HG03469 (cell line): Measurements from ENCODE around the gene ATAD2B.
A peak's percentile ranks its signal among the peaks of the same experiment; 100 is the strongest.
"Not testable (repeated sequence)": the region's sequence is repeated elsewhere in the genome, so short reads cannot be mapped to it uniquely, and the experiment has no call there.

Experiments used
- ATAC-seq: cut with Tn5 transposase; IDR thresholded peaks from one replicate; pipeline ENCODE4 v1.9.1; 2021; ENCODE audit warnings: mild to moderate bottlenecking, moderate library complexity, moderate number of reproducible peaks; ENCODE audit not compliant: unreplicated experiment

The ATAD2B gene

GRCh38 chr2:23926750-23927571 lies at the start of gene ATAD2B:
Gene ATAD2B (minus strand): TSS chr2:23927123. CDS start chr2:23926770, 353 bp downstream.
- peak; percentile 75 for ATAC-seq

- ATAC-seq, result no peak
These were observed 40.9 kb upstream of the ATAD2B start for GRCh38 chr2:23967846-23968245.

DNA sequence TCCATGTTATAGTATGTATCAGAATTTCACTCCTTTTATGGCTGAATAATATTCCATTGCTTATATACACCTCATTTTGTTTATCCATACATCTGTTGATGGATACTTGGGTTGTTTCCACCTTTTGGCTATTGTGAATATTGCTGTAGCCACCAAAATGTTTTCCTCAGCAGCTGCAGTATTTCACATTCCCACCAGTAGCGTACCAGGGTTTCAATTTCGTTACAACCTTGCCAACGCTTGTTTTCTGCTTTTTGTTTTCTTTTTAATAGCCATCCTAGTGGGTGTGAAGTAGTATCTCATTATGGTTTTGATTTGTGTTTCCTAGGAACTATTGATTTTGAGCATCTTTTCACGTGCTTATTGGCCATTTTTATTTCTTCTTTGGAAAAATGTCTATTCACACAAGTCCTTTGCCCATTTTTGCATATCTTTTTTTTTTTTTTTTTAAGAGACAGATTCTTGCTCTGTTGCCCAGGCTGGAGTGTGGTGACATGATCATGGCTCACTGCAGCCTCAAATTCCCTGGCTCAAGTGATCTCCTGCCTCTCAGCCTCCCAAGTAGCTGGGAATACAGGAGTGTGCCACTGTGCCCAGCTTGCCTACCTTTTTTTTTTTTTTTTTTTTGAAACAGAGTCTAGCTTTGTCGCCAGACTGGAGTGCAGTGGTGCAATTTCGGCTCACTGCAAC lies 27.5 kb upstream of the ATAD2B start:
- no peak for ATAC-seq

GRCh38 chr2:23953625-23954024 lies 26.7 kb upstream of the ATAD2B start:
- ATAC-seq, result no peak

- ATAC-seq, result not testable (repeated sequence)
These were observed 25.6 kb upstream of the ATAD2B start for GRCh38 chr2:23952558-23952957.

DNA sequence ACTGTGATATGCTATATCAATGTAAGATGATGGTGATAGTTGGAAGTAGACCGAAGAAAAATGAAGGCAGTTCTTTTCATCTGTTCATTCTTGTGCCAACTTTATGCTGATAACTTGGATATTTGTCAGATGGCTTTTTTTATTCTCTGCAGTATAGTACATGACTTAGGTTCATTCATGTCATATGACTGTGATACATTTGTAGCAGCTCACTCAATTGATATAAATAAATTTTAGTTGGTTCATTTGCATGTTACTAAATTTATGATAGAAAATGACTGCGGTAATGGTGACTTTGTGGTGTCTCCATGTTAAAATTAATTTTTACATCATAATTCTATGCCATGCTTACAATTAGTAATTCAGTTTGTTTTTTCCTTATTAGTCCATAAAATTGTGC lies 20.4 kb upstream of the ATAD2B start:
- ATAC-seq, result no peak

- no peak for ATAC-seq
These were observed 18.1 kb upstream of the ATAD2B start for GRCh38 chr2:23944976-23945375.

GRCh38 chr2:23944527-23944926 lies 17.6 kb upstream of the ATAD2B start:
- ATAC-seq, result no peak

DNA sequence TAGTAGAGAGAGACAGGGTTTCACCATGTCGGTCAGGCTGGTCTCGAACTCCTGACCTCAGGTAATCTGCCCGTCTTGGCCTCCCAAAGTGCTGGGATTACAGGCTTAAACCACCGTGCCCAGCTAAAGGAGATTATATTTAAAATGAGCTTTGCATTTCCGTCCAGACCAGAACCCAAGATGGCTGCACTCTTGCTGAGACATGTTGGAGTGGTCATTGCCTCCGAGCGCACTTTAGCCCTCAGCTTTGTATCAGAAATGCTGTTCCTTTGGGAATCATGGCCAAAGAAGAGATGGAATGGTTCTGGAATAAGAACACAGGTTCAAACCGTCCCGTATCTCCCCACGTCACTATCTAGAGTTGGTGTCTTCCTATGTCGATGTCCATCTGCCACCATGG lies 16.7 kb upstream of the ATAD2B start:
- ATAC-seq, result no peak

DNA sequence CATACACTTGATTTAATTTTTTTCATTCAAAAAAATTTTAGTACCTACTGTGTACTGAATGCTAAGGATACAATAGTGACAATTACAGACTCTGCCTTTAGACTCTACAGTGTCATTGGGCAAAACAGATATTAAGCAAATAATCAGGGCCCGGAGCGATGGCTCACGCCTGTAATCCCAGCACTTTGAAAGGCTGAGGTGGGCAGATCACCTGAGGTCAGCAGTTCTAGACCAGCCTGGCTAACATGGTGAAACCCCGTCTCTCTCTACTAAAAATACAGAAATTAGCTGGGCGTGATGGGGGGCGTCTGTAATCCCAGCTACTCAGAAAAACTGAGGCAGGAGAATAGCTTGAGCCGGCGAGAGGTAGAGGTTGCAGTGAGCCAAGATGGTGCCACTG lies 14.7 kb upstream of the ATAD2B start:
- ATAC-seq, result no peak

DNA sequence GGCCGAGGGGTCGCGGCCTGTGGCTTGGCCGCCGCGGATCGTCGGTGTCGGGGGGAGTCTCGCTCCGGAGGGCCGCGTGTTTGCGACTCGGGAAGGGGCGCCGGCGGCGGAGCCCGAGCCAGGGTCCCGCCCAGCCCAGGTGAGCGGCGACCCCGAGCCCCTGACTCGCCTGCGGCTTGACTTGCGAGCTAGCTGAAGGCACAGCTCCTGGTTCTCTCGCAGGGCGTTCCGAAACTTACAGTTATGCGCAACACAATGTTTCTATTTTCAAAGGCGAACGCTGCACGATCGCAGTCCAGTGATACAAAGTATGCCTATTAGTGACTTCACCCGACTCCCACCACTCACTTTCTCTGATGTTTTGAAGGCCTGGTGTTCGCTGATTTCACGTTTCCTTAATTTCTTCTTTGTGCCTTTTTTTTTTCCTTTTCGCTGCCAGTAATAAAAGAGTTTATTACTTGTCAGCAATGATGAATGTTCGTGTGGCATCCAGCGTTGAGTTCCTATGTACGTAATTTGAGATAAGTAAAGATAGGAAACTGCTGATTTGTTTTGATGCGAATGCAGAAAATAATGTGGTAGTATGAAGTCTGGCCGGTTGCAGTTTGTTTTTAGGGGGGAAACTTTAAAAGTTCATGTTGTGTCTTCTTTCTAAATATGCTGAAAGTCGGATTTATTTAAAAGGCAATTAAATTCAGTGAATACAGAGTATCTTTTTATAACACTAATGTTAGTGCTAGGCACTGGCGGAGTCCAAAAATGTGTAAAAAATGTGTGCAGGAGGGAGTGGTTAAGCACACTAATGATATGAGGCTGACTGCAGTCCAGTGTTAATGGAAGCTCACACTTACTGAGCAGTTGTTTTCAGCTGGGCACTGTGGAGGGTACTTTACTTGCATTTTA lies 14.0 kb upstream of the ATAD2B start:
- peak; percentile 45 for ATAC-seq

DNA sequence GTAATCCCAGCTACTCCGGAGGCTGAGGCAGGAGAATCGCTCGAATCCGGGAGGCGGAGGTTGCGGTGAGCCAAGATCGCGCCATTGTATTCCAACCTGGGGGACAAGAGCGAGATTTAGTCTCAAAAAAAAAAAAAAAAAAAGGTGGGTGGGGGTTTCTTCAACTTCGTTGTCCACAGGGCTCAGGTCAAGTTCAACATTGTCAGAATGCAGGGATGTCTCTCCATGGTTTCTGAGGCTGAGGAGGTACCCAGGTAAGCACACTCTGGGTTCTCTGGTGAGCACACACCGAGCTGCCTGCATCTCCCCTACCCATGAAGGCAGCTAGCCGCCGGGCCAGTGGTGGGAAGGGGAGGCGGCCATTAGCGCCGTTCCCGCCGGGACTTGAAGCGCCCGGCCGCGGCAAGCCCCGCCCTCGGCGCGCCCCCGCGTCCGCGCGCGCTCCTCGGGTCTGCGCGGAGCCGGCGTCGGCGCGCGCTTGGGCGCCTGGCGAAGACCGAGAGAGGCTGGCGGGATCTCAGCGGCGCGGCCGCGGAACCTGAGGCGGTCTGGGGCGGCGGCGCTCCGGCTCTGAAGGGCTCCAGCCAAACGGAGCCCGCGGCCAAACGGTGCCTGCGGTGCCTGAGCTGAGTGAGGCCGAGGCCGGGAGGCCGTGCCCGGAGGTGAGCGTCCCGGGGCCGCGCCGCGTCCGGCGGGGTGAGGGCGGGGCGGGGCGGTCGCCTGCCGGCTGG lies 13.2 kb upstream of the ATAD2B start, which contains the start of gene UBXN2A:
UBXN2A (plus strand) TSS at position 477 of the 731 bp plus-strand sequence. CDS start 17,852 bp downstream, outside the sequence.
- ATAC-seq, result peak; percentile 52

- no peak for ATAC-seq
These were observed 7.3 kb upstream of the ATAD2B start for GRCh38 chr2:23934259-23934658.

GRCh38 chr2:23926290-23926749 lies 603 bp downstream of the ATAD2B start:
- peak; percentile 10 for ATAC-seq

DNA sequence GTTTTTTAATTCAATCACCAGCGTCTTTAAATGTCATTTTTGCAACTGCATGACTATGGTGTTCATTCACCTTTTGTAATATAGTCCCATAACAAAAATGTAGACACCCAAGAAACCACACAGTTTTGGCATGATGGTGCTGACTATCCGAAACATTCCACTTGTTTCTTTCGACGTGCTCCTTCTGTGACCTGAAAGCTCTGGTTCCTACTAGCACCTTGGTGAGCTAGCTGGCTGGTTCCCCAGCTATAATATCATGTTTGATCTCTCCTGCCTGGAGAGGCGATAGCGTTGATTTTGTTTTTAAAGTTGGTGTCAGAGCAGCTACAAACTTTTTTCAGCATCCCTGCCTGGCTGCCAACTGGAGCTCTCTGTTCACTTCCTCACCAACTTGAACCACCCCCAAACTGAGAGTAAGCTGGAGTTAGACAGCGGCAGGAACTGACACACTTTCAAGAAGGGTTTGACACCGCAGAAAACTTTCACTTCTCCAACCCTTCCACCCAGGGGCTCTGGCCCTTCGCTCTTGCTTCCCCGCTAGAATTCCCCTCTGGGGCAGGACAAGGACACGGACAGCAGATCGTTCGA lies 1.1 kb downstream of the ATAD2B start:
- ATAC-seq, result peak; percentile 33

DNA sequence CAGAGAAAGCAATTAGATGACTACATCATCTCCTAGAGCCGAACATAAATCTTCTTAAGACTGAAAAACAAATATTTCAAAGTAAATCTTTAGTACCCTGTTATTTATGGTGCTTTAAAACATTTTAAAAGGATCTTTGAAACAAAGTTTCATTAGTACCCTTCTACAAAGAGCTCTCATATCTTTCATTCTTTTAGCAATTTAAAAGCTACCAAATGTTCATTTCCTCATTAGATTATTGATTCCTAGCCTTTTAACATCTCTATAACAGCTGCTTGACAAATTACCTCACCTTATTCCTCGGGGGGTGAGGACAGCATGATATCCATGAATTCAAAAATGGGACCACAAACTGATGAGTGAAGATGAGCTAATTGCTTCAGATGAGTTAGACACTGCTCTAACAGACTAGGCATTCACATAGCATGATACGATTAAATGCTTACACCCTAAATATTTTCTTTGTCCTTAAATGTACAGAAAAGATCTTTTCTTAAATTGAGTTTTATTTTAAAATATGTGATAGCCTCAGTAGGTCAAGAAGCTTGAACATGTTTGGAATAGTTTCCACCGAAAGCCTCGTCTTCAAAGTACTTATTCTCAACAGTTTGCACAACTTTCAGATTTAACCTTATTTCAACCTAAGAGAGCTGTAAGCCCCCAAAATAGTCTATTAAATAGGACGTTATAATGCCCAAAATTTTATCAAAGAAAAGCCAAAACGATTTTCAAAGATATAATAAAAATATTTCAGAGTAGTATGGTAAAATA lies 2.1 kb downstream of the ATAD2B start:
- ATAC-seq, result no peak

GRCh38 chr2:23918837-23919489 lies 8.0 kb downstream of the ATAD2B start:
- ATAC-seq, result no peak

- ATAC-seq, result no peak
These were observed 10.1 kb downstream of the ATAD2B start for GRCh38 chr2:23916727-23917405.
